ENCODE results near the gene ZBTB11. TPM values are rescaled to one million over a fixed set of nuclear protein-coding genes. Genes with fewer than 3 reads are reported as not detected.

ZBTB11 gene
- total and polyA plus RNA-seq, 11 donors = 4.6 to 12.9 (median 9.8) TPM

DNA sequence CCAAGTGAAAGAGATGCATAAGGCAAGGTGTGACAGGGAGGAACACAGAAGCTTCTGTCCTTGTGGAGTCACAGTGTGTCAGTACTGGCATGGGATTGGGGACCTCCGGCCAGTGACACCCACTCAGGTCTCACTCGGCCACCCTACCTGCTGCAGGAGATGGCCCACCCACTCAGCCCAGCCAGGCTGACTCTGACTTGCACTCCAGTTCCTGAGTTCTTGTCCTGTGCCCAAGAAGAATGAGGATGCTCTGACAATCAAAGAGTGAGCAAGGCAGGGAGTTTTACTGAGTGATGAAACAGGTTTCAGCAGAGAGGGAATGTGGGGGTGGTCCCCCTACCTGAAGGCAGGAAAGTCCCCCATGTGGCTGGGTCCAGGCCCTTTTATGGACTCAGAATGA is 52.1 kb downstream of the ZBTB11 start:
- Histone ChIP-seq H3K9me3 (peaks cover 0 to under 1% (median 0%) of the 10 kb centered on the region in 12 donors), H3K4me3 (no peak overlapping the region), H3K36me3 (no peaks in the 10 kb centered on the region), H3K4me1 (no peaks in the 10 kb centered on the region), H3K27ac (no peak overlapping the region), H3K27me3 (no peaks in the 10 kb centered on the region)
- 84 to 92% (median 88%) methylated on average over 2 of the region's 2 CpGs for WGBS, 4 donors
- TF ChIP-seq, protein P1, sequence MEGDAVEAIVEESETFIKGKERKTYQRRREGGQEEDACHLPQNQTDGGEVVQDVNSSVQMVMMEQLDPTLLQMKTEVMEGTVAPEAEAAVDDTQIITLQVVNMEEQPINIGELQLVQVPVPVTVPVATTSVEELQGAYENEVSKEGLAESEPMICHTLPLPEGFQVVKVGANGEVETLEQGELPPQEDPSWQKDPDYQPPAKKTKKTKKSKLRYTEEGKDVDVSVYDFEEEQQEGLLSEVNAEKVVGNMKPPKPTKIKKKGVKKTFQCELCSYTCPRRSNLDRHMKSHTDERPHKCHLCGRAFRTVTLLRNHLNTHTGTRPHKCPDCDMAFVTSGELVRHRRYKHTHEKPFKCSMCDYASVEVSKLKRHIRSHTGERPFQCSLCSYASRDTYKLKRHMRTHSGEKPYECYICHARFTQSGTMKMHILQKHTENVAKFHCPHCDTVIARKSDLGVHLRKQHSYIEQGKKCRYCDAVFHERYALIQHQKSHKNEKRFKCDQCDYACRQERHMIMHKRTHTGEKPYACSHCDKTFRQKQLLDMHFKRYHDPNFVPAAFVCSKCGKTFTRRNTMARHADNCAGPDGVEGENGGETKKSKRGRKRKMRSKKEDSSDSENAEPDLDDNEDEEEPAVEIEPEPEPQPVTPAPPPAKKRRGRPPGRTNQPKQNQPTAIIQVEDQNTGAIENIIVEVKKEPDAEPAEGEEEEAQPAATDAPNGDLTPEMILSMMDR (IDR thresholded peaks at IDR 0.05) = no peak
- no peak for TF ChIP-seq POLR2A (IDR thresholded peaks at IDR 0.05)
- ATAC-seq (no peak), DNase-seq (no peak)
- intact Hi-C loops (cut with DNase I) = no loop called here

DNA sequence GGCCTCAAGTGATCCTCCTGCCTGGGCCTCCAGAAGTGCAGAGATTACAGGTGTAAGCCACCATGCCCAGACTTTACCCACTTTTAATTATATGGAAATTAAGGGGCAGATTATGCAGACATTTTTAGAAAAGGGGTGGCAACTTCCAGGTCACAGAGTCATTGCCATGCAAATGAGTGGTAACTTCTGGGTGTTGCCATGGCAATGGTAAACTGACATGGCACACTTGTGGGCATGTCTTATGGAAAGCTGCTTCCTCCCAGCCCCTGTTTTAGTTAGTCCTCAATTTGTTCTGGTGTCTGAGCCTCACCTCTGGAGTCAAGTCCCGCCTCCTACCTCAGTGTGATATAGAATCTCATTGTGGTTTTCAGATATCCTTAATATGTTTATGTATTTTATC is 53.3 kb downstream of the ZBTB11 start:
- H3K27ac ChIP-seq = no peak overlapping the region
- no peaks in the 10 kb centered on the region for H3K27me3 ChIP-seq
- intact Hi-C loops (cut with DNase I) = no loop called here
- 90 to 100% (median 98%) methylated on average over 1 of the region's 1 CpG for WGBS, 4 donors
- H3K4me1 ChIP-seq = no peaks in the 10 kb centered on the region
- ATAC-seq (no peak), DNase-seq (no peak)
- H3K4me3 ChIP-seq = no peak overlapping the region
- peaks cover 0 to 3% (median 0%) of the 10 kb centered on the region in 12 donors for H3K9me3 ChIP-seq
- H3K36me3 ChIP-seq = no peaks in the 10 kb centered on the region
- TF ChIP-seq POLR2A (IDR thresholded peaks at IDR 0.05) = no peak
- TF ChIP-seq, protein P1 (IDR thresholded peaks at IDR 0.05) = no peak

DNA sequence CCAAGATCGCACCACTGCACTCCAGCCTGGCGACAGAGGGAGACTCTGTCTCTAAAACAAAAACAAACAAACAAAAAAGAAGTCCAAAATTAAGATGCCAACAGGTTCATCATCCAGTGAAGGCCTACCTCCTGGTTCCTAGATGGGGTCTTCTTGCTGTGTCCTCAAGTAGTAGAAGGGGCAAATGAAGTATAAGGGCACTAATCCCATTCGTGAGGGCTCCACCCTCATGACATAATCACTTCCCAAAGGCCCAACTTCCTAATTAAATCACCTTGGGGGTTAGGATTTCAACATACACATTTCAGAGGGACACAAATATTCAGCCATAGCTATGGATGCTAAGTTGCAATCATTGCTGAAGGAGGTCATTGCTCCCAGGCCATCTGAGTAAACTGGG is 57.2 kb downstream of the ZBTB11 start:
- H3K4me1 ChIP-seq = no peaks in the 10 kb centered on the region
- DNase-seq (no peak), ATAC-seq (no peak)
- TF ChIP-seq, protein P1 (IDR thresholded peaks at IDR 0.05) = no peak
- no peak for TF ChIP-seq POLR2A (IDR thresholded peaks at IDR 0.05)
- no peaks in the 10 kb centered on the region for H3K36me3 ChIP-seq
- 85 to 95% (median 89%) methylated on average over 3 of the region's 3 CpGs for WGBS, 4 donors
- H3K4me3 ChIP-seq = no peak overlapping the region
- no peak overlapping the region for H3K27ac ChIP-seq
- intact Hi-C loops (cut with DNase I) = no loop called here
- peaks cover 0 to 3% (median 0%) of the 10 kb centered on the region in 12 donors for H3K9me3 ChIP-seq
- no peaks in the 10 kb centered on the region for H3K27me3 ChIP-seq

DNA sequence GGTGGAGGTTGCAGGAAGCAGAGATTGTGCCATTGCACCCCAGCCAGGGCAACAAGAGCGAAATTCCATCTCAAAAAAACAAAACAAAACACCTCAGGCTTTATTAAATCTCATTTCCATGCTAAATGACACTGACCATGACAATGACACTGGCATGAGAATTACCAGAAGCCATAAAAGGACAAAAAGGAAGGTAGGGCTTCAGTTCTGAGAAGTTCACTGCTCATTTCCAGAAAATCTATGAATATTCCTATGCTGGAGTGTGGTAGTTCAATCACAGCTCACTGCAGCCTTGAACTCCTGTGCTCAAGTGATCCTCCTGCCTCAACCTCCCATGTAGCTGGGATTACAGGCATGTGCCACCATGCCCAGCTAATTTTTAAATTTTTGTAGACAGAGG is 58.2 kb downstream of the ZBTB11 start:
- no peak overlapping the region for H3K4me3 ChIP-seq
- TF ChIP-seq, protein P1 (IDR thresholded peaks at IDR 0.05) = no peak
- TF ChIP-seq POLR2A (IDR thresholded peaks at IDR 0.05) = no peak
- no peak for ATAC-seq
- no peaks in the 10 kb centered on the region for H3K36me3 ChIP-seq
- no peak for DNase-seq
- 67 to 81% (median 74%) methylated on average over 1 of the region's 1 CpG for WGBS, 4 donors
- no peaks in the 10 kb centered on the region for H3K4me1 ChIP-seq
- no peaks in the 10 kb centered on the region for H3K27me3 ChIP-seq
- peaks cover 0 to 3% (median 0%) of the 10 kb centered on the region in 12 donors for H3K9me3 ChIP-seq
- intact Hi-C loops (cut with DNase I) = no loop called here
- H3K27ac ChIP-seq = no peak overlapping the region
